HG02884 (cell line): ENCODE data around the gene EIF5B.

ENCODE experiments used
- ATAC-seq: cut with Tn5 transposase; IDR thresholded peaks from one replicate; pipeline ENCODE4 v1.9.1; 2021; ENCODE audit warnings: mild to moderate bottlenecking, moderate library complexity; ENCODE audit not compliant: unreplicated experiment

The EIF5B gene

GRCh38 chr2:99450199-99450598 is 113.0 kb downstream of the EIF5B start:
- no peak for ATAC-seq
